ENCODE data around the gene ZNF318. TPM values are rescaled to one million over a fixed set of nuclear protein-coding genes. Genes with fewer than 3 reads are reported as not detected.

Gene ZNF318
- total RNA-seq, 1 experiment from 2014 or later: 24.3 TPM

- POLR2A ChIA-PET: no interaction called here
- Mint-ChIP-seq H3K27ac (no peak overlapping the region), H3K9me3 (no peaks in the 10 kb centered on the region), H3K4me1 (peaks cover 19% of the 10 kb centered on the region), H3K36me3 (no peaks in the 10 kb centered on the region), H3K4me3 (no peak overlapping the region), H3K27me3 (ENCODE audit: low read depth) (no peaks in the 10 kb centered on the region; the same call in none of the 2 replicates)
- ATAC-seq (no peak), DNase-seq (ENCODE audit: low spot score) (no peak)
- TF ChIP-seq NR1H2 (CRISPR knock-in tag; IDR thresholded peaks at IDR 0.05): no peak
- TF ChIP-seq, protein P1, sequence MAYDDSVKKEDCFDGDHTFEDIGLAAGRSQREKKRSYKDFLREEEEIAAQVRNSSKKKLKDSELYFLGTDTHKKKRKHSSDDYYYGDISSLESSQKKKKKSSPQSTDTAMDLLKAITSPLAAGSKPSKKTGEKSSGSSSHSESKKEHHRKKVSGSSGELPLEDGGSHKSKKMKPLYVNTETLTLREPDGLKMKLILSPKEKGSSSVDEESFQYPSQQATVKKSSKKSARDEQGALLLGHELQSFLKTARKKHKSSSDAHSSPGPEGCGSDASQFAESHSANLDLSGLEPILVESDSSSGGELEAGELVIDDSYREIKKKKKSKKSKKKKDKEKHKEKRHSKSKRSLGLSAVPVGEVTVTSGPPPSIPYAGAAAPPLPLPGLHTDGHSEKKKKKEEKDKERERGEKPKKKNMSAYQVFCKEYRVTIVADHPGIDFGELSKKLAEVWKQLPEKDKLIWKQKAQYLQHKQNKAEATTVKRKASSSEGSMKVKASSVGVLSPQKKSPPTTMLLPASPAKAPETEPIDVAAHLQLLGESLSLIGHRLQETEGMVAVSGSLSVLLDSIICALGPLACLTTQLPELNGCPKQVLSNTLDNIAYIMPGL (CRISPR knock-in tag; IDR thresholded peaks at IDR 0.05): no peak
- TF ChIP-seq AFF4 (CRISPR knock-in tag; IDR thresholded peaks at IDR 0.05; ENCODE audit: borderline replicate concordance): no peak
- TF ChIP-seq, protein P2, sequence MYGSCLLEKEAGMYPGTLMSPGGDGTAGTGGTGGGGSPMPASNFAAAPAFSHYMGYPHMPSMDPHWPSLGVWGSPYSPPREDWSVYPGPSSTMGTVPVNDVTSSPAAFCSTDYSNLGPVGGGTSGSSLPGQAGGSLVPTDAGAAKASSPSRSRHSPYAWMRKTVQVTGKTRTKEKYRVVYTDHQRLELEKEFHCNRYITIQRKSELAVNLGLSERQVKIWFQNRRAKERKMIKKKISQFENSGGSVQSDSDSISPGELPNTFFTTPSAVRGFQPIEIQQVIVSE (CRISPR knock-in tag; IDR thresholded peaks at IDR 0.05; ENCODE audit: borderline replicate concordance): no peak
- no peak for TF ChIP-seq GRHL2 (CRISPR knock-in tag; IDR thresholded peaks at IDR 0.05; ENCODE audit: insufficient replicate concordance, severe bottlenecking)
- TF ChIP-seq TEAD1 (CRISPR knock-in tag; IDR thresholded peaks at IDR 0.05): no peak
- TF ChIP-seq, protein P3, sequence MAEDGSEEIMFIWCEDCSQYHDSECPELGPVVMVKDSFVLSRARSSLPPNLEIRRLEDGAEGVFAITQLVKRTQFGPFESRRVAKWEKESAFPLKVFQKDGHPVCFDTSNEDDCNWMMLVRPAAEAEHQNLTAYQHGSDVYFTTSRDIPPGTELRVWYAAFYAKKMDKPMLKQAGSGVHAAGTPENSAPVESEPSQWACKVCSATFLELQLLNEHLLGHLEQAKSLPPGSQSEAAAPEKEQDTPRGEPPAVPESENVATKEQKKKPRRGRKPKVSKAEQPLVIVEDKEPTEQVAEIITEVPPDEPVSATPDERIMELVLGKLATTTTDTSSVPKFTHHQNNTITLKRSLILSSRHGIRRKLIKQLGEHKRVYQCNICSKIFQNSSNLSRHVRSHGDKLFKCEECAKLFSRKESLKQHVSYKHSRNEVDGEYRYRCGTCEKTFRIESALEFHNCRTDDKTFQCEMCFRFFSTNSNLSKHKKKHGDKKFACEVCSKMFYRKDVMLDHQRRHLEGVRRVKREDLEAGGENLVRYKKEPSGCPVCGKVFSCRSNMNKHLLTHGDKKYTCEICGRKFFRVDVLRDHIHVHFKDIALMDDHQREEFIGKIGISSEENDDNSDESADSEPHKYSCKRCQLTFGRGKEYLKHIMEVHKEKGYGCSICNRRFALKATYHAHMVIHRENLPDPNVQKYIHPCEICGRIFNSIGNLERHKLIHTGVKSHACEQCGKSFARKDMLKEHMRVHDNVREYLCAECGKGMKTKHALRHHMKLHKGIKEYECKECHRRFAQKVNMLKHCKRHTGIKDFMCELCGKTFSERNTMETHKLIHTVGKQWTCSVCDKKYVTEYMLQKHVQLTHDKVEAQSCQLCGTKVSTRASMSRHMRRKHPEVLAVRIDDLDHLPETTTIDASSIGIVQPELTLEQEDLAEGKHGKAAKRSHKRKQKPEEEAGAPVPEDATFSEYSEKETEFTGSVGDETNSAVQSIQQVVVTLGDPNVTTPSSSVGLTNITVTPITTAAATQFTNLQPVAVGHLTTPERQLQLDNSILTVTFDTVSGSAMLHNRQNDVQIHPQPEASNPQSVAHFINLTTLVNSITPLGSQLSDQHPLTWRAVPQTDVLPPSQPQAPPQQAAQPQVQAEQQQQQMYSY (CRISPR knock-in tag; IDR thresholded peaks at IDR 0.05): no peak
- TF ChIP-seq RORB (CRISPR knock-in tag; IDR thresholded peaks at IDR 0.05): no peak
- TF ChIP-seq, protein P4, sequence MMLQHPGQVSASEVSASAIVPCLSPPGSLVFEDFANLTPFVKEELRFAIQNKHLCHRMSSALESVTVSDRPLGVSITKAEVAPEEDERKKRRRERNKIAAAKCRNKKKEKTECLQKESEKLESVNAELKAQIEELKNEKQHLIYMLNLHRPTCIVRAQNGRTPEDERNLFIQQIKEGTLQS (CRISPR knock-in tag; conservative IDR thresholded peaks at IDR 0.05): no peak
- TF ChIP-seq, protein P5, sequence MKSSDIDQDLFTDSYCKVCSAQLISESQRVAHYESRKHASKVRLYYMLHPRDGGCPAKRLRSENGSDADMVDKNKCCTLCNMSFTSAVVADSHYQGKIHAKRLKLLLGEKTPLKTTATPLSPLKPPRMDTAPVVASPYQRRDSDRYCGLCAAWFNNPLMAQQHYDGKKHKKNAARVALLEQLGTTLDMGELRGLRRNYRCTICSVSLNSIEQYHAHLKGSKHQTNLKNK (CRISPR knock-in tag; IDR thresholded peaks at IDR 0.05): no peak
- TF ChIP-seq, protein P6, sequence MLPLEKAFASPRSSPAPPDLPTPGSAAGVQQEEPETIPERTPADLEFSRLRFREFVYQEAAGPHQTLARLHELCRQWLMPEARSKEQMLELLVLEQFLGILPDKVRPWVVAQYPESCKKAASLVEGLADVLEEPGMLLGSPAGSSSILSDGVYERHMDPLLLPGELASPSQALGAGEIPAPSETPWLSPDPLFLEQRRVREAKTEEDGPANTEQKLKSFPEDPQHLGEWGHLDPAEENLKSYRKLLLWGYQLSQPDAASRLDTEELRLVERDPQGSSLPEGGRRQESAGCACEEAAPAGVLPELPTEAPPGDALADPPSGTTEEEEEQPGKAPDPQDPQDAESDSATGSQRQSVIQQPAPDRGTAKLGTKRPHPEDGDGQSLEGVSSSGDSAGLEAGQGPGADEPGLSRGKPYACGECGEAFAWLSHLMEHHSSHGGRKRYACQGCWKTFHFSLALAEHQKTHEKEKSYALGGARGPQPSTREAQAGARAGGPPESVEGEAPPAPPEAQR (CRISPR knock-in tag; IDR thresholded peaks at IDR 0.05): no peak
- no peak for TF ChIP-seq FOXP4 (CRISPR knock-in tag; IDR thresholded peaks at IDR 0.05)
- TF ChIP-seq PRRX2 (CRISPR knock-in tag; IDR thresholded peaks at IDR 0.05): no peak
- TF ChIP-seq ZNF423 (CRISPR knock-in tag; IDR thresholded peaks at IDR 0.05): no peak
- TF ChIP-seq, protein P7, sequence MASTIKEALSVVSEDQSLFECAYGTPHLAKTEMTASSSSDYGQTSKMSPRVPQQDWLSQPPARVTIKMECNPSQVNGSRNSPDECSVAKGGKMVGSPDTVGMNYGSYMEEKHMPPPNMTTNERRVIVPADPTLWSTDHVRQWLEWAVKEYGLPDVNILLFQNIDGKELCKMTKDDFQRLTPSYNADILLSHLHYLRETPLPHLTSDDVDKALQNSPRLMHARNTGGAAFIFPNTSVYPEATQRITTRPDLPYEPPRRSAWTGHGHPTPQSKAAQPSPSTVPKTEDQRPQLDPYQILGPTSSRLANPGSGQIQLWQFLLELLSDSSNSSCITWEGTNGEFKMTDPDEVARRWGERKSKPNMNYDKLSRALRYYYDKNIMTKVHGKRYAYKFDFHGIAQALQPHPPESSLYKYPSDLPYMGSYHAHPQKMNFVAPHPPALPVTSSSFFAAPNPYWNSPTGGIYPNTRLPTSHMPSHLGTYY (CRISPR knock-in tag; IDR thresholded peaks at IDR 0.05): no peak
- CTCF ChIA-PET: interaction anchor here (0.6 to 1.8 kb wide), 11 partner anchors 8 to 123 kb away, joined by 3 to 12 read pairs (median 4); partner anchors contain the start of gene LRRC73
Observed at GRCh38 chr6:43386492-43386891, 17.0 kb upstream of the ZNF318 start.

Measured in WTC11 (cell line).